OCI-LY3 (cell line): ENCODE measurements around the gene ZSCAN30.
A peak's percentile ranks its signal among the peaks of the same experiment; 100 is the strongest.

ENCODE experiments used
- H2AFZ ChIP-seq: fragments of 200-600, 300-600 bp; shearing (Covaris generic); 2 replicates; pipeline ENCODE4 v1.6.0; 2014; ENCODE audit warnings: antibody characterized with exemption, low read depth, low read length
- H3K27ac ChIP-seq: fragments of 200-600, 300-600 bp; sonication (generic); 2 replicates; pipeline ENCODE4 v1.5.1; 2014; ENCODE audit warnings: mild to moderate bottlenecking, low read length, moderate library complexity, mixed read lengths
- H3K27me3 ChIP-seq: fragments of 200-600, 300-600 bp; sonication (generic); 2 replicates; pipeline ENCODE4 v1.6.1; 2014; ENCODE audit warnings: low read depth, low read length, mixed read lengths
- H3K36me3 ChIP-seq: fragments of 200-600, 300-600 bp; sonication (generic); replicated peaks from 2 replicates; pipeline ENCODE3; 2014; ENCODE audit warnings: low read depth, low read length, mixed read lengths
- H3K4me1 ChIP-seq: fragments of 300-600, 200-600 bp; sonication (generic); 2 replicates; pipeline ENCODE4 v1.6.1; 2014; ENCODE audit warnings: low read length, mixed read lengths
- H3K4me2 ChIP-seq: fragments of 200-600, 300-600 bp; sonication (generic); 2 replicates; pipeline ENCODE4 v1.6.1; 2014; ENCODE audit warnings: low read length, mixed read lengths
- H3K4me3 ChIP-seq: fragments of 300-600, 200-600 bp; sonication (generic); 2 replicates; pipeline ENCODE4 v1.5.1; 2014; ENCODE audit warnings: antibody characterized with exemption, mild to moderate bottlenecking, low read length, moderate library complexity
- H3K79me2 ChIP-seq: fragments of 300-600, 200-600 bp; shearing (Covaris generic); 2 replicates; pipeline ENCODE4 v1.6.1; 2014; ENCODE audit warnings: mild to moderate bottlenecking, low read length, mixed read lengths
- H3K9ac ChIP-seq: fragments of 300-600, 200-600 bp; shearing (Covaris generic); 2 replicates; pipeline ENCODE4 v1.6.0; 2014; ENCODE audit warnings: mild to moderate bottlenecking, low read length, moderate library complexity
- H3K9me3 ChIP-seq: fragments of 200-600, 300-600 bp; shearing (Covaris generic); 2 replicates; pipeline ENCODE4 v1.6.1; 2014; ENCODE audit warnings: low read length, mixed read lengths; ENCODE audit not compliant: insufficient read depth
- H4K20me1 ChIP-seq: fragments of 200-600, 300-600 bp; sonication (generic); 2 replicates; pipeline ENCODE4 v1.6.1; 2016; ENCODE audit warnings: low read length, mixed read lengths; ENCODE audit not compliant: insufficient read depth
- CTCF ChIP-seq: fragments of 200-600, 300-600 bp; sonication (generic); IDR thresholded peaks from 2 replicates; pipeline ENCODE4 v1.5.1; 2014; ENCODE audit warnings: antibody characterized with exemption, low read length, low read depth
- EZH2phosphoT487 ChIP-seq: fragments of 200-600 bp; shearing (Covaris generic); IDR thresholded peaks from 2 replicates; pipeline ENCODE4 v1.6.1; 2018; ENCODE audit warnings: antibody characterized with exemption, mixed run types, low read depth

Gene ZSCAN30

DNA sequence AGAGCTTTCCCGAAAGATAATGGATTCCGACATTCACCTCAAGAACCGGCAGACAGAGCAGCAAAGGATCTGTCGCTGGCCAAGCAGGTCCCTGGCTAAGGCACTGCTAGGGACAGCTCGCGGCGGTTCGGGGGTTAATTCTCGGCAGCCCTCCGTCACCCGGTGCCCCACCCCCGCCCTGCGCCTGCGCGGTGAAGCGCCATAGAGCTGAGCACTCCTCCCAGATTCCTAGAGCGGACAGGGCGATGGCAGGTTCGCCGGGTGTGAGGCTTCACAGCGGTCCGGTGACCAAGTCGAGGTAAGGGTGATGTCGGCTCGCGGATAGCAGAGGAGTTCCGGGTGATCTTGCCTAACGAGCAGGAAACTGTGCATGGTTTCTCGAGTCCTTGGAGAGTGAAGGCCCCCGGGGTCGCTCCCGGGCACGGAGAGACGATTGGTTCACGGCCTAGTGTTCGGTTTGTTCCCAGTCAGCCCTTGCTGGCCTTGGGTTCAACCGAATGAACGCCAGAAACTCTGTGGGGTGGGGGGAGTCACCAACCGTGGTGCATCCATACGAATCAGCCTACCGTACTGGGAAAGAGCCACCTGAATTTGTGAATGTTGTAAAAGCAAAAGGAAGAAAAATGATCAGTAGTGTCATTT, at the start of gene ZSCAN30:
TSS of gene ZSCAN30 (minus strand) at position 136 of the 642 bp plus-strand sequence. CDS start 25,877 bp downstream, outside the sequence.
- Histone ChIP-seq H3K4me2 (peak within 1 kb of the TSS; percentile 100), H3K4me3 (peak within 1 kb of the TSS; percentile 97), H3K27ac (peak within 1 kb of the TSS; percentile 74), H4K20me1 (no peaks in the 10 kb centered on the region), H2AFZ (peak within 1 kb of the TSS; percentile 87), H3K4me1 (peaks cover 16% of the 10 kb centered on the region), H3K79me2 (peaks cover 84% of the 10 kb centered on the region), H3K9me3 (peaks cover 30% of the 10 kb centered on the region), H3K27me3 (no peaks in the 10 kb centered on the region), H3K36me3 (peaks cover 59% of the 10 kb centered on the region), H3K9ac (peak within 1 kb of the TSS; percentile 81)
- TF ChIP-seq CTCF (no peak), EZH2phosphoT487 (no peak)

DNA sequence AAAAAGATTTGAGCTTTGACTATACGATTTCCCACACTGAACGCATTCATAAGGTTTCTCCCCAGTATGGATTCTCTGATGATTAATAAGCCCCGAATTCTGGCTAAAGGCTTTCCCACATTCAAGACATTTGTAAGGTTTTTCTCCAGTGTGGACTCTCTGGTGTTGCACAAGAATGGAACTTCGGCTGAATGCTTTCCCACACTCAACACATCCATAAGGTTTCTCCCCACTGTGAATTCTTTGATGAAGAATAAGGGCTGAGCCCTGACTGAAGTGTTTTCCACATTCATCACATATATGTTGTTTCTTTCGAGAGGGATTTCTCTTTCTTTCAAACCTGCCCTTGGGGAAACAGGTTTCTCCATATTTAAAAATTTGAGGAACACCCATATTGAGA, 47.3 kb upstream of the ZSCAN30 start:
- no peak overlapping the region for H3K4me2 ChIP-seq
- H3K4me1 ChIP-seq: peaks cover 5% of the 10 kb centered on the region; the same call in 1 of the 2 replicates
- no peak overlapping the region for H3K27ac ChIP-seq
- no peaks in the 10 kb centered on the region for H3K27me3 ChIP-seq
- TF ChIP-seq EZH2phosphoT487 (no peak), CTCF (no peak)
- no peak overlapping the region for H3K9ac ChIP-seq
- no peak overlapping the region for H2AFZ ChIP-seq
- H3K9me3 ChIP-seq: no peaks in the 10 kb centered on the region
- H3K4me3 ChIP-seq: no peak overlapping the region
- H3K36me3 ChIP-seq: peaks cover 86% of the 10 kb centered on the region
- H4K20me1 ChIP-seq: peaks cover 23% of the 10 kb centered on the region
- H3K79me2 ChIP-seq: peaks cover 53% of the 10 kb centered on the region

DNA sequence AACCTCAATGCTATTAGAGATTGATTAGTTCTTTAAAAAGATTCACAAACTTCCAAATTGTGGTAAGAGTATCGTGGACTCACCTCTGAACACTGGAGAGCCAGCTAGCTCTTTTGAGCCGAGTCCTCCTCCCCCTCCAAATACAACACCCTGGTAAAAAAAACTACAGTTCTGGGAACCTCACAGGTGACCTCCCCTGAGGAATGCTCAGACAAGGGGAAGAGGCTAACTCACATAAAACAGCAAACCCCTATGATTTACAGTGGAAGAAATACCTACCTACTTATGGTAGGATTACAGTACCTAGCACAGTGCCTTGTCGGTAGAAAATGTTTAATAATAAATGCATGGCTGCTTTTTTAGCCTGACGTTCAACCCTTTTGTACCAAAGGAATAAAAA, 45.8 kb upstream of the ZSCAN30 start:
- peaks cover 39% of the 10 kb centered on the region for H3K79me2 ChIP-seq
- peaks cover 96% of the 10 kb centered on the region for H3K36me3 ChIP-seq
- H3K4me3 ChIP-seq: no peak overlapping the region
- peaks cover 5% of the 10 kb centered on the region; the same call in 1 of the 2 replicates for H3K4me1 ChIP-seq
- H3K4me2 ChIP-seq: no peak overlapping the region
- no peak overlapping the region for H3K27ac ChIP-seq
- no peak overlapping the region for H3K9ac ChIP-seq
- no peaks in the 10 kb centered on the region for H3K9me3 ChIP-seq
- peaks cover 10% of the 10 kb centered on the region for H4K20me1 ChIP-seq
- no peak overlapping the region for H2AFZ ChIP-seq
- no peak for TF ChIP-seq EZH2phosphoT487
- no peak for TF ChIP-seq CTCF
- no peaks in the 10 kb centered on the region for H3K27me3 ChIP-seq

DNA sequence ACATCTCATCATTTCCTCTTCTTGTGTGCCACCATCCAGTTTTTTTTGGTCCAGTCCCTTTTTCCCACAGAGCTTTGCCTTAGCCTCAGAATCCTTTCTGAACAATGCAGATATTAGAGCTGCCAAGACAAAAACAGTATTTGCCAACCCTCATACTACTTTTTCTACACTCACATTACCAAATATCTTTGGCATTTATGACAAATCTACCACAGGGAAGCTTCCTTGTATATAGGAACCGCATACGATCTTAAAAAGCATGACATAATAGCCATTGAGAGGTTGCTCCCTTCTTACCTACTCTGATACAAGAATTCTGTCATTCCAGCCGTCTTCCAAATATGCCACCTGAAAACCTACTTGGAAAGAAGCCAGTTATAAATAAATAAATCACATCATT, 44.8 kb upstream of the ZSCAN30 start:
- Histone ChIP-seq H3K27ac (no peak overlapping the region), H3K9ac (no peak overlapping the region), H3K4me3 (no peak overlapping the region), H3K36me3 (peaks cover 87% of the 10 kb centered on the region), H4K20me1 (0 out of 2 replicates have a peak, but pooled peaks cover 3% of the 10 kb centered on the region), H2AFZ (no peak overlapping the region), H3K9me3 (no peaks in the 10 kb centered on the region), H3K4me2 (no peak overlapping the region), H3K79me2 (peaks cover 29% of the 10 kb centered on the region), H3K4me1 (peaks cover under 1% of the 10 kb centered on the region; the same call in 1 of the 2 replicates), H3K27me3 (no peaks in the 10 kb centered on the region)
- TF ChIP-seq EZH2phosphoT487: no peak
- no peak for TF ChIP-seq CTCF
